ENCODE measurements around the gene ABAT. TPM values are rescaled to one million over a fixed set of nuclear protein-coding genes. Genes with fewer than 3 reads are reported as not detected.
A peak's percentile ranks its signal among the peaks of the same experiment; 100 is the strongest.

ABAT gene
- total and polyA plus RNA-seq, 11 donors: 3.4 to 37.0 (median 12.8) TPM

DNA sequence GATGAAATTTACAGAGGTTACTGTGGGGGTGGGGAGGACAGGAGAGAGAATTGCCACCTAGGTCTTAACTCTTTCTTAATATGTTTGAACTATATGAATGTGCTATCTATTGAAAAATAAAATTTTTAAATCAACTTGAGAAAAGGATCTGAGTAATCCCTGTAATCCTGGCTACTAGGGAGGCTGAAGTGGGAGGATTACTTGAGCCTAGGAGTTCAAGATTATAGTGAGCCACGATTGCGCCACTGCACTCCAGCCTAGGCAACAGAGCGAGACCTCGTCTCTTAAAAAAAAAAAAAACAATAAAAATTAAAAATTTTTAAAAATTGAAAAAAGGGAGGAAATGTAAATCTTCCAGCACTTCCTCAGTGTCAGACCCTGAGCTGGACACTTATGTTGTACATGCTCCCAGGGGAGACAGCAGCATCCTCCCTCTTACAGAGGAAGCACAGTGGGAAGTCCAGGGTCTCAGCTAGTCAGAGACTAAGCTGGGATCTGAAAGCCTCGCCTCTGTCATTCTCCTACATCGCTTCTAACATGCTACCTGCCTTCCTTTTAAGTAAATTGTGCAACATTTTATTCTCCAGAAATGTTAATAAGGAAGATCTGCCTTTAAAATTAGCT is 145.1 kb downstream of the ABAT start:
- whole genome bisulfite sequencing, 4 donors: 65 to 78% (median 72%) methylated on average over 6 of the region's 6 CpGs
- intact Hi-C loops (cut with DNase I): no loop called here
- ATAC-seq (peak in 1 of 4 donors; percentile 77), DNase-seq (no peak)
- Histone ChIP-seq H3K27me3 (no peaks in the 10 kb centered on the region), H3K9me3 (no peaks in the 10 kb centered on the region), H3K36me3 (peaks cover 0 to 80% (median 68%) of the 10 kb centered on the region in 9 donors), H3K27ac (peak overlapping the region in 2 of 12 donors; percentile 2 to 32), H3K4me1 (peaks cover 0 to 12% (median 0%) of the 10 kb centered on the region in 12 donors), H3K4me3 (no peak overlapping the region)
- TF ChIP-seq POLR2A (IDR thresholded peaks at IDR 0.05) (no peak), CTCF (IDR thresholded peaks at IDR 0.05) (no peak)

DNA sequence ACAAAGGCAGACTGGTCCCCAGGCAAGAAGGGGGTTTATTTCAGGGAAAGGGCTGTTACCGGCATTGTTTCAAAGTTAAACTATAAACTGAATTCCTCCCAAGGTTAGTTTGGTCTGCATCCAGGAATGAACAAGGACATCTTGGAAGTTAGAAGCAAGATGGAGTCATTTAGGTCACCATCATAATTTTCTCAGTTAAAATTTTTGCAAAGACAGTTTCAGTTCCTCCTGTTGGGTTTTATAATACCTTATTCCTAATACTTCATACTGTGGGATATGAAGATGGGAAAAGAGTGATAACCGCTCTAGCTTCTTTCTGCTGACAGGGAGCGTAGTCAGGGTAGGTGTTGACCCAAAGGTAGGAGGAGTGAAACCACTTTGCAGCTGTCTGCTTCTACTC is 148.0 kb downstream of the ABAT start:
- intact Hi-C loops (cut with DNase I): no loop called here
- TF ChIP-seq CTCF (IDR thresholded peaks at IDR 0.05) (no peak), POLR2A (IDR thresholded peaks at IDR 0.05) (no peak)
- H3K36me3 ChIP-seq: peaks cover 0 to 69% (median 56%) of the 10 kb centered on the region in 9 donors
- H3K9me3 ChIP-seq: no peaks in the 10 kb centered on the region
- H3K4me3 ChIP-seq: no peak overlapping the region
- ATAC-seq (no peak), DNase-seq (no peak)
- 90 to 99% (median 96%) methylated on average over 3 of the region's 3 CpGs for WGBS, 4 donors
- H3K27me3 ChIP-seq: no peaks in the 10 kb centered on the region
- peaks cover 0 to 12% (median 0%) of the 10 kb centered on the region in 12 donors for H3K4me1 ChIP-seq
- H3K27ac ChIP-seq: no peak overlapping the region

DNA sequence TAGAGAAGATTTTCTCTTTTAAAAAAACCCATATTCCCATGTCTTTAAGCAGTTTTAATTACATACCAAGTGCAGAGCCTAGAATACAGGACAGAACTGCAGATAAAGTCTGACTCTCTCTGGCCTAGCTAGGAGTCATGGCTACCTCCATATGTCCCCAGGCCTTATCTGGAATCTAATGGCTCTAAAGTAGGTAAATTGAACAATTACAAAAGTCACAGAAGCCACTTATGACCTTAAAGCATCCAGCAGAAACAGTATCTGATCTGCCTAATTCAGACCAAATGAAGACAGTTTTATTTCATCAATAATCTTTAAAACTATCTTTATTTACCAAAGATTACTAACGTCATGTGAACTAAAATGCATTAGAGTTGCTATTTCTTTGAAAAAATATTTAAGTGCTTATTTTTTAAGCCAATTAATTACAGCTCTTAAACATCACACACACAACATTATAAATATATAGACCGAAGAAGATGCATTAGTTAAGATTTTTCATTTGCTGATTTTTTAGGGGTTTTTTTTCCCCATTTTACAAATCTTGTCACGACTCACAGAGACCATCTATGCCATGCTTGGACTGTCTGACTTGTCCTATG is 152.0 kb downstream of the ABAT start:
- Histone ChIP-seq H3K27ac (no peak overlapping the region), H3K4me1 (no peaks in the 10 kb centered on the region), H3K36me3 (peaks cover 0 to 62% (median 49%) of the 10 kb centered on the region in 9 donors), H3K4me3 (no peak overlapping the region), H3K27me3 (no peaks in the 10 kb centered on the region), H3K9me3 (no peaks in the 10 kb centered on the region)
- WGBS, 4 donors: 64 to 95% (median 80%) methylated on average over 3 of the region's 3 CpGs
- intact Hi-C loops (cut with DNase I): no loop called here
- no peak for TF ChIP-seq POLR2A (IDR thresholded peaks at IDR 0.05)
- DNase-seq: no peak
- no peak for ATAC-seq

- peaks cover 0 to 63% (median 50%) of the 10 kb centered on the region in 9 donors for H3K36me3 ChIP-seq
- intact Hi-C loops (cut with DNase I): no loop called here
- no peak for ATAC-seq
These were observed 154.2 kb downstream of the ABAT start for GRCh38 chr16:8828541-8829165.

More at GRCh38 chr16:8828541-8829165, 154.2 kb downstream of the ABAT start:
- TF ChIP-seq POLR2A (IDR thresholded peaks at IDR 0.05) (no peak), CTCF (IDR thresholded peaks at IDR 0.05) (no peak)
- WGBS, 4 donors: 90 to 96% (median 94%) methylated on average over 8 of the region's 8 CpGs
- no peak overlapping the region for H3K27ac ChIP-seq
- no peaks in the 10 kb centered on the region for H3K27me3 ChIP-seq
- no peak for DNase-seq
- no peak overlapping the region for H3K4me3 ChIP-seq
- H3K9me3 ChIP-seq: no peaks in the 10 kb centered on the region
- H3K4me1 ChIP-seq: no peaks in the 10 kb centered on the region
